ENCODE data around the gene TUBA4A. TPM values are rescaled to one million over a fixed set of nuclear protein-coding genes. Genes with fewer than 3 reads are reported as not detected.

TUBA4A gene
- total and polyA plus RNA-seq, 8 donors, result 24.1 to 84.0 (median 39.7) TPM

DNA sequence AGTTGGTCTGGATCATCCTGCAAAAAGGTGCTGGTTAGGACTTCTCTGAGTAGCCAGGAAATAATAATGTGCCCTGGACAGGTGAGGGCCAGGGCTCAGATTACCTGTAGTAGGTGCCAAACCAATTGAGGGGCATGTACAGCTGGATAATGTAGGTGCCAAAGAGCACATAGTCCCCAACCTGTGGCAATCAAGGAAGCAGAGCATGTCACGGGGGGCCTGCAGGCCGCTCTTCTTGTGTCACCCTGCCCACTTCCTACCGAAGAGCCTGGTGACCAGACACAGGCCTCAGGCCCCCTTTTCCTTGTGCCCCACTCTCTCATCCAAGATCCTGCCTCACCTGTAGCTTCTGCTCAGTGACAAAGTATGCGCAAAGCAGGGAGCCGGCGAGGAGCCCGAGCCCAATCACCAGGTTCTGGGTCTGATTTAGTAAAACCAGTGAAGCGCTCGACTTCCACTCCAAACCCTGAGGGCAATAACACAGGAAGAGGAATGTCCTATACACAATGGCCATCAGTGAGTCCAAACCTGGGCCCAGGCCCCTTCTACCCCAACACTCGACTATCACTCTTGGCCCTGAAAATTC is 40.1 kb downstream of the TUBA4A start:
- no peak overlapping the region for H3K4me3 ChIP-seq
- TF ChIP-seq, protein P1, sequence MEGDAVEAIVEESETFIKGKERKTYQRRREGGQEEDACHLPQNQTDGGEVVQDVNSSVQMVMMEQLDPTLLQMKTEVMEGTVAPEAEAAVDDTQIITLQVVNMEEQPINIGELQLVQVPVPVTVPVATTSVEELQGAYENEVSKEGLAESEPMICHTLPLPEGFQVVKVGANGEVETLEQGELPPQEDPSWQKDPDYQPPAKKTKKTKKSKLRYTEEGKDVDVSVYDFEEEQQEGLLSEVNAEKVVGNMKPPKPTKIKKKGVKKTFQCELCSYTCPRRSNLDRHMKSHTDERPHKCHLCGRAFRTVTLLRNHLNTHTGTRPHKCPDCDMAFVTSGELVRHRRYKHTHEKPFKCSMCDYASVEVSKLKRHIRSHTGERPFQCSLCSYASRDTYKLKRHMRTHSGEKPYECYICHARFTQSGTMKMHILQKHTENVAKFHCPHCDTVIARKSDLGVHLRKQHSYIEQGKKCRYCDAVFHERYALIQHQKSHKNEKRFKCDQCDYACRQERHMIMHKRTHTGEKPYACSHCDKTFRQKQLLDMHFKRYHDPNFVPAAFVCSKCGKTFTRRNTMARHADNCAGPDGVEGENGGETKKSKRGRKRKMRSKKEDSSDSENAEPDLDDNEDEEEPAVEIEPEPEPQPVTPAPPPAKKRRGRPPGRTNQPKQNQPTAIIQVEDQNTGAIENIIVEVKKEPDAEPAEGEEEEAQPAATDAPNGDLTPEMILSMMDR (IDR thresholded peaks at IDR 0.05), result no peak
- ATAC-seq (no peak), DNase-seq (no peak)
- H3K27me3 ChIP-seq, result no peaks in the 10 kb centered on the region
- intact Hi-C loops (cut with DNase I), result no loop called here
- peaks cover 0 to 72% of the 10 kb centered on the region in 2 donors for H3K36me3 ChIP-seq
- no peaks in the 10 kb centered on the region for H3K9me3 ChIP-seq
- H3K27ac ChIP-seq, result no peak overlapping the region
- peaks cover 7 to 38% of the 10 kb centered on the region in 2 donors for H3K4me1 ChIP-seq

DNA sequence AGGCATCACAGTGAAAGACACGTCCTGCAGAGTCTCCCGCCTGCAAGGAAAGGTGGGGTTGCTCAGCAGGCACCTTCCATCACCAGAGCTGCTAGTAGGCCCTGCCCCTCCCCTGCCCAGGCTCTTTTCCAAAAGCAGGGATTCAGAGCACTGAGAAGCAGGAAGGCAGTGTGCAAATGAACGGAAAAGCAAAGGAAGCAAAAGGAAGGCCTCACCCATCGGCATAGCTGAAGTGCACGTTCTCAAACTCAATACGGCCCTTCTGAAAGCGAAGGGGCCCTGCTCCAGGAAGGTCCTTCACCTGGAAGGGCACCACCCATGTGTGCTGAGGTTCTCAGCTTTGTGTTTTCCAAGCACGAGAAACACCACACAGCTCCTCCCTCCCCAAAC is 40.7 kb downstream of the TUBA4A start:
- DNase-seq (no peak), ATAC-seq (no peak)
- Histone ChIP-seq H3K36me3 (peaks cover 0 to 77% of the 10 kb centered on the region in 2 donors), H3K4me3 (no peak overlapping the region), H3K4me1 (peaks cover 3 to 38% of the 10 kb centered on the region in 2 donors), H3K27ac (no peak overlapping the region), H3K9me3 (no peaks in the 10 kb centered on the region), H3K27me3 (no peaks in the 10 kb centered on the region)
- intact Hi-C loops (cut with DNase I), result no loop called here
- TF ChIP-seq, protein P1 (IDR thresholded peaks at IDR 0.05), result no peak

DNA sequence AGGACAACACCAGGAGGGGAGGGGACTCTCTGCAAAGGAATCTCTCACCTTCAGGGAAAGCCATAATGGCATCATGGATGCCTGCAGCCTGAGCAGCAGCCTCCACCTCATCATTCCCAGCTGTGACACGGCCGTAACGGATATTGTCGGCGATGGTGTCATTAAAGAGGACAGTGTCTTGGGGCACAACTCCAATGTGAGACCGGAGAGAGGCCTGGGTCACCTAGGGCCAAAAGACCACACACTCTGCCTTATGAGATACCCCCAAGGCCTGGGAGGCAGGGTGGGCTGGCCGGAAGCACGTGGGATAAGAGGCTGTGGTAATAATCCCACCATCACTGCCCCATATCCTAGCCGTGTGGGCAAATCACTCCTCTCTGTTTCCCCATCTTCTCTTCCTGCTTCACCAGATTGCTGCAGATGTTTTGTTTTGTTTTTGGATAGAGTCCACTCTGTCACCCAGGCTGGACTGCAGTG is 42.8 kb downstream of the TUBA4A start:
- H3K36me3 ChIP-seq, result peaks cover 0 to 76% of the 10 kb centered on the region in 2 donors
- TF ChIP-seq, protein P1 (IDR thresholded peaks at IDR 0.05), result no peak

GRCh38 chr2:219210196-219210885 is 43.4 kb downstream of the TUBA4A start:
- ATAC-seq (no peak), DNase-seq (no peak)
- Histone ChIP-seq H3K27me3 (no peaks in the 10 kb centered on the region), H3K4me3 (no peak overlapping the region), H3K9me3 (no peaks in the 10 kb centered on the region), H3K4me1 (peaks cover 14 to 35% of the 10 kb centered on the region in 2 donors), H3K27ac (no peak overlapping the region), H3K36me3 (peaks cover 0 to 70% of the 10 kb centered on the region in 2 donors)
- TF ChIP-seq, protein P1 (IDR thresholded peaks at IDR 0.05), result no peak
- intact Hi-C loops (cut with DNase I), result no loop called here

More for the DNA sequence above, 42.8 kb downstream of the TUBA4A start:
- Histone ChIP-seq H3K4me3 (no peak overlapping the region), H3K27me3 (no peaks in the 10 kb centered on the region), H3K9me3 (no peaks in the 10 kb centered on the region), H3K27ac (no peak overlapping the region), H3K4me1 (peaks cover 12 to 33% of the 10 kb centered on the region in 2 donors)
- intact Hi-C loops (cut with DNase I), result no loop called here
- no peak for ATAC-seq
- no peak for DNase-seq

All from left lung (tissue), 10 donors.